HuH-7 (cell line): Measurements from ENCODE around the gene VRK3.
"Not testable (repeated sequence)": the region's sequence is repeated elsewhere in the genome, so short reads cannot be mapped to it uniquely, and the experiment has no call there.

ENCODE experiments used
- DNase-seq: peaks from one replicate; pipeline ENCODE4 v3.0.0; 2011; ENCODE audit warnings: low spot score

The VRK3 gene, protein sequence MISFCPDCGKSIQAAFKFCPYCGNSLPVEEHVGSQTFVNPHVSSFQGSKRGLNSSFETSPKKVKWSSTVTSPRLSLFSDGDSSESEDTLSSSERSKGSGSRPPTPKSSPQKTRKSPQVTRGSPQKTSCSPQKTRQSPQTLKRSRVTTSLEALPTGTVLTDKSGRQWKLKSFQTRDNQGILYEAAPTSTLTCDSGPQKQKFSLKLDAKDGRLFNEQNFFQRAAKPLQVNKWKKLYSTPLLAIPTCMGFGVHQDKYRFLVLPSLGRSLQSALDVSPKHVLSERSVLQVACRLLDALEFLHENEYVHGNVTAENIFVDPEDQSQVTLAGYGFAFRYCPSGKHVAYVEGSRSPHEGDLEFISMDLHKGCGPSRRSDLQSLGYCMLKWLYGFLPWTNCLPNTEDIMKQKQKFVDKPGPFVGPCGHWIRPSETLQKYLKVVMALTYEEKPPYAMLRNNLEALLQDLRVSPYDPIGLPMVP

DNA sequence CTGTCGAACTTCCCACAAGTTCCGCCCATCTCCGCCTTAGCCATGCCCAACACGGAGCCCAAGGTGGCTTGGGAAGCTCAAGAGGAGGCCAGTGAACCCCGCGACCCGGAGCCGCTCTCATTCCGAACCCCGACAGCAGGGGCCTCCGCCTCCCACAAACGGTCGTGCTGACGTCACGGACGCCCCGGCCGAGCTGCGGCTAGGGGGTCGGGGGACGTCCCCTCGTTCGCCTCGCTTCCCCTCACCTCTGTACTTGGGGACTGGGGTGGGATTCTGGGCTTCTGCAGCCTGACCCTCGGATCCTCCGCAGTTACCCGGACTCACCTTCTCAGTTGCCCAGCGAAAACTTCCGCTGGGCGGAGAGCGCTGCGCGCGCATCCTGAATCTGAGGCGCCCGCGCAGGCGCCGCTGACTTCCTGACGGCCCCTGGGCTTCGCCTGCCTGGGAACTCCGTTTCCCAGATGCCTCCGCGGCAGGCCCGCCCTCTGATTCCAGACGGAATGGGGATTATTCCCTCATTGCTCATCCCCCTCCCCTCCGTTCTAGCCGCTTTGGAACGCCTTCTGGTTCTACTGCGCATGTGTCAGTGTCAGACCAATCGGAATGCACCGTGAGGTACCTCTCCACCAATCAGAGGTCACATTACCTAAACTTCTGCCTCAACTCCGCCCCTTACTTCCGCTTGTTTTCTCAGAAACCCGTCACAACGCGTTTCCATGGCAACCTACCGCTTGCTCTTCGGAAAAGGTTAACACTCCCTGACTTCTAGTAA is at the start of gene VRK3:
VRK3 (minus strand) TSS at position 351 of the 772 bp plus-strand sequence. CDS start 9,210 bp downstream, outside the sequence.
- DNase-seq, result peak; percentile 95

DNA sequence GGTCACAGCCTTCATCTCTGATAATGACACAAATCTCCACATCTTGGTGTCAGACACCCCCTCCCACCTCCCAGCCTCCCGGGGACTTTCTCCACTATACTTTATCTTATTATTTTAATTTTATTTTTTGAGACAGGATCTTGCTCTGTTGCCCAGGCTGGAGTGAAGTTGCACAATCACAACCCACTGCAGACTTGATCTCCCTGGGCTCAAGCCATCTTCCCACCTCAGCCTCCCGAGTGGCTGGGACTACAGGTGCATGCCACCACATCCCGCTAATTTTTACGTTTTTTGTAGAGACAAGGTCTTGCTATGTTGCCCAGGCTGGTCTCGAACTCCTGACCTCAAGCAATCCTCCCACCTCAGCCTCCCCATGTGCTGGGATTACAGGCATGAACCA is 43.2 kb upstream of the VRK3 start:
- DNase-seq, result not testable (repeated sequence)

DNA sequence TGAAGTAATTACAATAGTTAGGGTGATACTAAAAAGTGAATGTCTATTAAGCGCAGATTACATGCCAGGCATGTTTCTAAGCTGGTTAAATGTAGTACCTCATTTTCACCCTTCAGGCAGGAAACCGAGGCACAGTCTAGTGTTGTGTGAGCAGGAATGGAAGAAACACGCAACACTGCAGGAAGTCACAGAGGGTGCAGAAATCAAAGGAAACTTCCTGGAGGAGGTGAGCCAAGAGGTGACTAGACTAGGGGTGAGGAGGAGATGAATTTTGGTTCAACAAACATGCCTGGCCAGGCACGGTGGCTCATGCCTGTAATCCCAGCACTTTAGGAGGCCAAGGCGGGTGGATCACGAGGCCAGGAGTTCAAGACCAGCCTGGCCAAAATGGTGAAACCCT is 42.4 kb upstream of the VRK3 start:
- no peak for DNase-seq

DNA sequence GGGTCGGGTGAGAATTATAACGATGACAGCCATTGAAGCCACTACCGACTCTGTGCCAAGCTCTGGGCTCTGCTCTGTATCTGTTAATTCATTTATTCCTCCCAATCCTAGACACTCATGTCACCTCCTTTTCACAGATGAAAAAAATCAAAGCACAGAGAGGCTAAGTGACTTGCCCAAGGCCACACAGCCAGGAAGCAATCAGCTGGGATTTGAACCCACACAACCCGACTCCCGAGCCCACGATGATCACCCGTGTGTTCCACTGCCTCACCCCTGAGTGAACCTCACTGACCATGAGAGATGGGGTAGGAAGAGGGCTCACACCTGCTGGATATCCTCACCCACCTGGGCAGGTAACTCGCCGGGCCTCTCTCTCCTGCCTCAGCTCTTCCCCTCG is 40.8 kb upstream of the VRK3 start:
- DNase-seq, result no peak

DNA sequence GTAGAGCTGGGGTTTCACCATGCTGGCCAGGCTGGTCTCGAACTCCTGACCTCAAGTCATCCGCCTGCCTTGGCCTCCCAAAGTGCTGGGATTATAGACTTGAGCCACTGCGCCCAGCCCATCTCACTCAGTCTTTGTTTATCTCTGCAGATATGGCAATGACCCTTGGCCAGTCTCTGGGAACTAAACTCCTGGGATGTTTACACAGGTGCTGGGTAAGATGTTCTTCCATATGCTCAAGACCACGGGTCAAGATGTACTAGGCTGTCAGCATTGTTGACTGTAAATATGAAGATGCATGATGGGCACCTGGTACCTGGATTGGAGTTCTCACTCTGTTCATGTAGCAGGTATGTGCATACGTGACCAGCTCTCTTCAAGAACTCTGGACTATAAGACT is 36.5 kb upstream of the VRK3 start:
- DNase-seq, result no peak

DNA sequence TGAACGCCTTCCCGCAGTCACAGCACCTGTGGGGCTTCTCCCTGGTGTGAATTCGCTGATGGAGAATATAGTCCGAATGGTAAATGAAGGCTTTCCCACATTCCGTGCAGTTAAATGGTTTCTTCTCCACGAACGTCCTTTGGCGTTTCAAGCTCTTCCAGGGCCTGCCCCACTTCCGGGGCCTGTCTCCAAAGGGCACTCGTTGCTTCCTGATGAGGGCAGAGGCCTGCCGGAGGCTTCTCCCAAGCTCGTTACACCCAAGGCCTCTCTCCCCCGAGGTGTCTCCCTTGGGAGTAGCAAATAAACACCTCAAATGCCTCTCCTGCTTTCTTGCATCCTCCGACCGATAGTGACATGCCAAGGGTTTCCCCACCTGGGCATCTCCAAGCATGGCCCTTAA is 34.9 kb upstream of the VRK3 start:
- DNase-seq, result no peak

DNA sequence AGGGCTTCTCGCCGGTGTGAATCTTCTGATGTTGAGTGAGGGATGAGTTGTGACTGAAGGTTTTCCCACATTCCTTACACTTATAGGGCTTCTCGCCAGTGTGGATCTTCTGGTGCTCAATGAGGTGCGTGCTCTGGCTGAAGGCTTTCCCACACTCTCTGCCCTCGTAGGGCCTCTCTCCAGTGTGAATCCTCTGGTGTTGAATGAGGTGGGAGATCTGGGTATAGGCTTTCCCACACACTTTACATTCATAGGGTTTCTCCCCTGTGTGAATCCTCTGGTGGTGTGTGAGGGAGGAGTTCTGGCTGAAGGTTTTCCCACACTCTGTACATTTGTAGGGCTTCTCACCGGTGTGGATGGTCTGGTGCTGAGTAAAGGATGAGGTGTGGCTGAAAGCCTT is 33.9 kb upstream of the VRK3 start:
- no peak for DNase-seq

DNA sequence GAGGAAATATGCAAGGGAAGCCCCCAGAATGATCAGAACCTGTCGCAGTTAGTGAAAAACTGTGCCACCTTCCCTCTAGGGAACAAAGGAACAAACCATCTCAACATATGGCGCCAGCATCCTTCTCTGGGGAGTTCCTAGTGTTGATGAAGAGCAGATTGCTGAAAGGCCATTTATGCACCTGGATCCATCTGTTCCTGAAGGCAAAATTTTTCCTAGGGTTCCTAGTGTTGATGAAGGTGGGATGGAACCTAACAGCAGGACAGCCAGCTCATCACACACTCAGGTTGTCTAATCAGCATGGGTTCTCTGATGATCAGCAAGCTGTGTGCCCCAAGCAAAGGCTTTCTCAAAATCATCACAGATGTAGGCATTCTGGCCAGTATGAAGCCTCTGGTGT is 33.3 kb upstream of the VRK3 start:
- DNase-seq, result no peak

DNA sequence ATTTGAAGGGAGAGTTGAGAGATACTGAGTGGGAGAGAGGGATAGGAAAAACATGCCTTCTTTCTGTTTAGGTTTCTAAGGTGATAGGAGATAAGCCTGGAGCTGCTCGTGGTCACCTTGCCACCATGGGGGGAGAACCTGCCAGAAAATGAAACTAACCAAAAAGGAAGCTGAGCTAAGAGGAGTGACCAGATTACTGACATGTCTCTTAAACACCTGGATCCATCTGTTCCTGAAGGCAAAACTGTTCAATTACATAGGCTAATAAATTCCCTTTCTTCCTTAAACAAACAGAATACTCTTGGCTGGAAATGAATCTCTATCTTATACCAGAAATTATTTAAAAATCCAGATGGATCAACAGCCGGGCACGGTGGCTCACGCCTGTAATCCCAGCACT is 27.9 kb upstream of the VRK3 start:
- no peak for DNase-seq

DNA sequence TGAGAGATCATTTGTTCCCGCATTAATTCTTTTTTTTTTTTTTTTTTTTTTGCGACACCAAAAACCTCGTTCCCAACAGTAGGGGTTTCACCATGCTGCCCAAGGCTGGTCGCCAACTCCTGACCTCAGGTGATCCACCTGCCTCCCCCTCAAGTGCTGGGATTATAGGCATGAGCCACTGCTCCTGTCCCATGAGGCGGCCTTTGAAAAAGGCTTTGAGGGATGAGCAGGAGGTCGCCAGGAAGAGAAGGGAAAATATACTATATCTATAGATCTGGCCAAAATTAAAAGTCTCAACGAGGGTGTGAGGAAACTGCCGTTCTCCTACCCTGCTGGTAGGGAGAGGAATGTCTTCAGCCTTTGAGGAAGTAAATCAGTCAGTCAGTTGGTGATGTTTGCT is 26.8 kb upstream of the VRK3 start:
- DNase-seq, result no peak

DNA sequence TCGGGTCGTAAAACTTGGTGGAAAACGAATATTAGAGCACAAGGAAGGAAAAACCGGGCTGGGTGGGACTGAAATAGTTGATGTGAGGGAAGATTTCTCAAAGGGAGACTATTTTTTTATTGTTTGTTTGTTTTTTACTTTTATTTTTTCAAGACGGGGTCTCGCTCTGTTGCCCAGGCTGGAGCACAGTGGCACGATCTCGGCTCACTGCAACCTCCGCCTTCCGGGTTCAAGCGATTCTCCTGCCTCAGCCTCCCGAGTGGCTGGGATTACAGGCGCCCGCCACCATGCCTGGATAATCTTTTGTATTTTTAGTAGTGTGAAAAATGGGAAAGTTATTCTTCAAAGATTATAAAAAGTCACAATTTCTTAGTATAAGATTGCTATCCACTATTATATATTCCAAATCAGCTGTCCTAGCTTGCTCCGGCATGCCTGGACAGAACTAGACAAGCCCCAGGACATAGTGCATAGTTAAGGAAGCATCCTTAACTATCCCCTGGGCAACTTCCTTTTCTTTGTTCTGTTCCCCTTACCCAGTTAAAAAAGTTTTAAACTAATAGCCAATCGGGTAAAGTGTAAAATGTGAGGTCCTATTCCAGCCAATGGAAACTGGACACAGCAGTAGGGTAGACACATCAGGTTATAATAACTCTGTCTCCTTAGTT is 26.2 kb upstream of the VRK3 start:
- DNase-seq, result not testable (repeated sequence)

DNA sequence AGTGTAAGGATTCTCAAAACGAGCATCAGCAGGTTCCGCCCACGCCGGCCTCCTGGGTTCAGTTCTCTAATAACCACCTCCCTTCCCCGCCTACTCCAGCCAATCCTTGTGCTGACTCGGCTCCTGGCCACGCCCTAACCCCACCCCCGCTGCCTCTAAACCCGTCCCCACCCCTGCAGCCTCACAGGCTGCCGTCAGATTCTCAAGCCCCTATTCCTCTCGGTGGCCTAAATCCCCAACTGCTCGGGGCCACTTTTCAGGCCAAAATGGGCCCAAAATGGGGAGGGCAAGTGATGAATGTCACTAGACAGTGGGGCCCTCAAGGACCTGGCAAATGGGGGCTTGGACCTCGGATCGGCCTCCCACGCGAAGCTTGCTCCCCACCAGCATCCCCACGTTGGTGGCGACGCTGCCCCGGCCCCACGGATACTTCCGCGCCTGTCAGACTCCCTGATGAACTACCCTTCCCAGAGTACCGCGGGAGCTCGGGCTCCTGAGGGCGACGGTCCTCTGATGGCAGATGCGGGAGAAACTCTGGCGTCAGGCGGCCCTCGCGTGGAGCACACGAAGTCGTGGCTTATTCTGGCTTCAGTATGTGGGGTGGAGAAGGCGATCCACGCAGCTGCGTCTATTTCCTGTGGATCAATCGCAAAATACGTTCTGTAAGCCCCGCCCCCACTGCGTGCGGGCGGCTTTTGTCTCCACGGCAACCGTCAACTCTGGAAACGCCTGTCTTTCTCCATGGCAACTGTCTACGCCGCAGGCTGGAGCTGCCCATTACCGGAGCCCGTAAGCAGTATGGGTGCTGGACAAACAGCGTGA is 25.4 kb upstream of the VRK3 start:
- DNase-seq, result no peak

DNA sequence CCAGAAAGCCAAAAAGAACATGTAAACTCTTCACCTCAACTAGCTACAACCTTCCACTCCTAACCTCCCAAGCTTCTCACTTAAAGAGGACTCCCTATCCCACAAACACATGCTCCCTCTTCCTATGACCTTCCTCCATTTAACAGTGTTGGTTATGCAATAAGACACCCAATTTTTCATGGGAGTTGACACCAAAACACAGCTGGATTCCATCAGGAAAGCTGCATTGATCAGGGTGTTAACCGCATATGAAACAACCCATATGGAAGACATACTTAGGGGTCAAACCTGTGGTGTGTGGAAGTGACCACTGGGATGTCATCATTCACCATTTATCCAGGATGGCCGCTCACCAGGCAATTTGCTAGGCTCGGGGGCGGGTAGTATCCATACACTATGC is 22.5 kb upstream of the VRK3 start:
- DNase-seq, result no peak

DNA sequence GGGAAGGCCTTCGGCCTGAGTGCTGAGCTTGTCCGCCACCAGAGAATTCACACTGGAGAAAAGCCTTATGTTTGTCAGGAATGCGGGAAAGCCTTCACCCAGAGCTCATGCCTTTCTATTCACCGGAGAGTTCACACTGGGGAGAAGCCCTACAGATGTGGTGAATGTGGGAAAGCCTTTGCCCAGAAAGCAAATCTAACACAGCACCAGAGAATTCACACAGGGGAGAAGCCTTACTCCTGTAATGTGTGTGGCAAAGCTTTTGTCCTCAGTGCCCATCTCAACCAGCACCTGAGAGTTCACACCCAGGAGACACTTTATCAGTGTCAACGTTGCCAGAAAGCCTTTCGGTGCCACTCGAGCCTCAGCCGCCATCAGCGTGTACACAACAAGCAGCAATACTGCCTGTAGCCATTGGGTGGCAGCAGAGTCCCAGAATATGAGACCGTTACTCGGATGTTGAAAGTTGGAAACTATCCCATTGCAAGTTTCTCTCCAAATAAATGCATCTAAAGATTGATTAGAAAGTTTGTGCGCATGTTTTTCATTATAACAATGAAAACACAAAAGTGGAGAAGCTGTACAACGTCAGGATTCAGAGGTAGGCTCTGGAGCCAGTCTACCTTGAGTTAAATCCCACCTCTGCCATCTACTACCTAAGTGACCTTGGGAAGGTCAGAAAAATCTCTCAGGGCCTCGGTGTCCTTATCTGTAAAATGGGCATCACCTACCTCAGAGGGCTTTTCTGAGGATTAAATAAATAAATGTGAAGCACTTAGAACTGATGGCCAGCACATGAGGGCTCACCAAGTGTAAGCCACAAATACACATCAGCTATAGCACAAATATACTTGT is 21.7 kb upstream of the VRK3 start:
- DNase-seq, result no peak

DNA sequence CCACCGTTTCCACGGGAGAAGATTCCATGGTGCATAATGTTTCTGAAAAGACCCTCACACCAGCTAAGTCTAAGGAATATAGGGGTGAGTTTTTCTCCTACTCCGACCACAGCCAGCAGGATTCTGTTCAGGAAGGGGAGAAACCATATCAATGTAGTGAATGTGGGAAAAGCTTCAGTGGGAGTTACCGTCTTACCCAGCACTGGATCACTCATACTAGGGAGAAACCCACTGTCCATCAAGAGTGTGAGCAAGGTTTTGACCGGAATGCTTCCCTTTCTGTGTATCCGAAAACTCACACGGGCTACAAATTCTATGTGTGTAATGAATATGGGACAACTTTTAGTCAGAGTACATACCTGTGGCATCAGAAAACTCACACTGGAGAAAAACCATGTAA is 19.8 kb upstream of the VRK3 start:
- DNase-seq, result no peak

DNA sequence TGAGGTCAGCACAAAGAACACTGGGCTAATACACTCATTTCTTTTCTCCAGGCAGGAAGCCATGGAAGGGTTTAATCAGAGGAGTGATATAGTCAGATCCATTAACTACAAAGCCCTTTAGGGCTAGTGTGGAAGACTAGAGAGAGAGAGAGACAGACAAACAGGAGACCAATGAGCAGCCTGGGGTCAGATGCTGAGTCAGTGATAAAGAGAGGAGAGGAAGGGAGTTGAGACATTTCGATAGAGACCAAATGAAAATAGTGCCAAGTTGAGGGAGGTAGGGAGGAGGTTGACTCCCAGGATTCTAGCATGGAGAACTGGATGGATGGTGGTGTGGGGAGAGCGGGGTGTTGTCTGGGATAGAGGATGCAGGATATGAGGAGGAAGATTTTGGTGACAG is 18.8 kb upstream of the VRK3 start:
- DNase-seq, result no peak

DNA sequence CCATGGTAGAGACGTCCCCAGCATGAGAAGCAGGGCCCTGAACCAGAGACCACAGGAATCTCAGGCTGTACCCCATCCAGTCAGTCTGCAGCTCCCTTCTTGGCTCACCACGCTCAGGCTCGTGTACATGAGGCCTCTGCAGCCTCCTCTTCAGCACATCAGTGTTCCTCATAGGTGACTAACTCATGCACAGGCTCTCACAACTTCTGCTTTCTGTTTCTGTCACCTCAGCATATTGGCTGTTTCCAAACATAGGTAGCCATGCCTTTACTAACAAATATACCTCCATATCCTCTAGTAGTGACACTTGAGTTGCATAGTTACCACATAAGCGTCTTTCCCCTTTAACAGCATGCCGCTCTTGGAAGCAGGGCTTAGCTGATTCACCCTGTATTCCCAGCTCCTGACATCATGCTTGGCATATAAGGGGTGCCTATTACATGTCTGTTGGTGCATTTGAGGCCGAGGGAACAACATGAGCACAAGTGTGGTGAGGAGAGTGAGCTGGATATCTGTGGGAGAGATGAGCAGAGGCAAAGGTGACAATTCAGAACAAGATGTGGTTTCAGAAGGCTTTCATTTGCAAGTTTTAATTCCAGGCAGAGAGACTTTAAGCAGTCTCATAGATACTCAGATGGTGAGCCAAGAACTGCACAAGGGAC is 17.3 kb upstream of the VRK3 start:
- DNase-seq, result no peak

DNA sequence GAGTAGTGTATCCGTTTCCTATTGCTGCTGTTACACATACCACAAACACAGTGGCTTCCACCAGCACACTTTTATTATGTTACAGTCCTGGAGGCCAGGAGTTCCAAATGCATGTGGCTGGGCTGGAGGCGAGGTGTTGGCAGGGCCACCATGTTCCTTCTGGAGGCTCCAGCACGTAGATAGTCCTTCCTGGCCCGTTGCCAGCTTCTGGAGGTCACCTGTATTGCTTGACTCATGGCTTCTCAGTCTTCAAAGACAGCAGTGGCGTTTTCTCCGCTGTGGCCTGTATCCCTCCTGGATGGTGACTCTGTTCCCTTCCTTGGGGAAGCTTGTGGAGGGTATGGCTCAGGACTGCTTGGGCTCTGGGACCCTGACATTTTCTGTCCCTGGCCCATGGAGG is 15.8 kb upstream of the VRK3 start:
- DNase-seq, result no peak

DNA sequence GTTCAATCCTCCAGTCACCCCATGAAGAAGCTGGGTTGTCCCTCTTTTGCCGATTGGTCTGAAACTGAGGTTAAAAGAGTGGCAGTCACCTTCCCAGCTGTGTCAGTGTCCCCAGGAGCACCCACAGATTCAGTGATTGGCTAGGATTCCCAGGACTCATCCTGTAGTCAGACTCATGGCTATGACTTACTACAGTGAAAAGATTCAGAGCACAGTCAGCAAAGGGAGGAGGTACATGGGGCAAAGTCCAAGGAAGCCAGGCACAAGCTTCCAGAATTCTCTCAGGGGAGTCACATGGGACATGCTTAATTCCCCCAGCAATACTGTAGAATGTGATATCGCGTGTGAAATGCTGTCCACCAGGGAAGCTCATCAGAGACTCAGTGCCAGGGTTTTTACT is 14.8 kb upstream of the VRK3 start:
- no peak for DNase-seq

DNA sequence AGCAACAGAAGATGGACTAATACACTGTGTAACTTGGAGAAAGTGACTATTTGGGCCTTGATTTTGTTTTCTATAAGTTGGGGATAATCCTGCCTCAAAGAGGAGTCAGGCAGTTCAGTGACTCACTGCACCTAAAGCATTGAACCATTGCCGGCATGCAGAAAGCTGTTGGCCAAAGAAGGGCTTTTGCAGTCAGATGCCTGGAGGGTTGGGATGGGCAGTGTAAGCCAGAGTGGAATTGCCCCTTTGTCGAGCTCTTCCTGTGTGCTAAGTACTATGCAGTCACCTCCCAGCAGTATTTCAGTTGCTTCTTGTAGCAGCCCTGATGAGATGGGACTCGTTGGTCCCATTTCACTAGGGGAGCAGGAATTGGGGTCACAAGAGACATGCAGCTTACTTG is 11.7 kb upstream of the VRK3 start:
- DNase-seq, result no peak

DNA sequence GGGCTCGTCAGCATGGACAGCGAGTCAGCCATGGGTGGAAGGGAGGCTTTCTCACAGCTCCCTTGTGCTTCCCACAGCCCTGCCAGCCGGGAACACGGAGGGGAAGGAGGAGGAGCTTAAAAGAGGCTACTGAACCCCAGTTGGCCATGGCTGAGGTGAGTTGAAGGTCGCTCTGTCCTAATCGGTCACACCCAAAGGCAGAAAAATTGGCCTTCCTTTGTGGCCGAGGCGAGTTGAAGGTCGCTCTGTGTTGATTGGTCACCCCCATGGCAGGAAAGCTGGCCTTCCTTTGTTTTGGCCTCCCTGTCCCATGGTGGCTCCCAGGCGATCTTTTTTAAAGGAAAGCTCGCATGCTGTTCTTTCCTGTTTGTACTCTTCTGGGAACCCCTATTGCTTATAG is 5.8 kb upstream of the VRK3 start:
- DNase-seq, result no peak
